Measurements from ENCODE around the gene CRYBG3. TPM values are rescaled to one million over a fixed set of nuclear protein-coding genes. Genes with fewer than 3 reads are reported as not detected.

CRYBG3 gene
- total RNA-seq, 1 experiment from 2014 or later = 5.9 TPM

- H3K4me1 Mint-ChIP-seq = 0 out of 4 replicates have a peak, but pooled peaks cover 0 to 3% of the 10 kb centered on the region in 2 experiments
Measured at GRCh38 chr3:97950360-97950759, 128.5 kb downstream of the CRYBG3 start.

More at GRCh38 chr3:97950360-97950759, 128.5 kb downstream of the CRYBG3 start:
- no peak overlapping the region for H2AK5ac ChIP-seq (ENCODE audit: insufficient read length, low read length)
- H2AFZ ChIP-seq (ENCODE audit: low read length) = no peak overlapping the region
- H4K20me1 ChIP-seq (ENCODE audit: control insufficient read depth, insufficient read depth, insufficient read length) = no peaks in the 10 kb centered on the region
- DNase-seq = no peak
- no peak overlapping the region for H4K8ac ChIP-seq (replicated peaks; ENCODE audit: insufficient read length, low read depth, low read length)
- no peaks in the 10 kb centered on the region for H3K9me3 ChIP-seq (ENCODE audit: control insufficient read depth, low read depth, low read length)
- Mint-ChIP-seq H3K36me3 (ENCODE audit: insufficient read depth in 1 of 3, low read depth in 3 of 3) (peaks cover 4 to 20% (median 7%) of the 10 kb centered on the region in 3 experiments; a peak in 6 of 7 replicates), H3K9me3 (no peaks in the 10 kb centered on the region), H3K27ac (no peak overlapping the region; a peak in 1 of 7 replicates), H3K4me3 (no peak overlapping the region), H3K27me3 (ENCODE audit: low read depth) (no peaks in the 10 kb centered on the region)
- H4K5ac ChIP-seq (ENCODE audit: insufficient read length, low read depth, low read length) = no peak overlapping the region
- no CpG with 5 or more reads among the region's 3 CpGs for WGBS (ENCODE audit: extremely low coverage, insufficient read length, low lambda C conversion rate)
- no peak overlapping the region for H3K4ac ChIP-seq (ENCODE audit: low read depth, low read length)
- no peak overlapping the region for H3K4me2 ChIP-seq (ENCODE audit: insufficient read depth, insufficient read length, low read length)
- no peak overlapping the region for H3K56ac ChIP-seq (ENCODE audit: insufficient read length, low read depth, low read length)
- no peak overlapping the region for H3T11ph ChIP-seq (ENCODE audit: low read length)
- H2BK20ac ChIP-seq (ENCODE audit: low read depth, low read length, poor library complexity, severe bottlenecking) = no peak overlapping the region
- H3K27me3 ChIP-seq (ENCODE audit: insufficient read depth, low read length) = no peaks in the 10 kb centered on the region
- H3K23ac ChIP-seq (ENCODE audit: insufficient read length, low read depth, low read length) = no peak overlapping the region
- no peak overlapping the region for H3K14ac ChIP-seq (ENCODE audit: insufficient read depth, low read length)
- H3K18ac ChIP-seq (ENCODE audit: insufficient read length, low read depth, low read length) = no peak overlapping the region
- H3K23me2 ChIP-seq (ENCODE audit: insufficient read length, low read depth, low read length, poor library complexity, severe bottlenecking) = no peaks in the 10 kb centered on the region
- no peak overlapping the region for H2BK12ac ChIP-seq (ENCODE audit: insufficient read length, low read depth, low read length)
- H3K27ac ChIP-seq (ENCODE audit: insufficient read length, low read depth, low read length) = no peak overlapping the region
- no peak overlapping the region for H4K91ac ChIP-seq (ENCODE audit: insufficient read length, low read depth, low read length)
- H3K79me2 ChIP-seq (ENCODE audit: insufficient read depth, low read length) = no peaks in the 10 kb centered on the region
- no peaks in the 10 kb centered on the region for H3K79me1 ChIP-seq (ENCODE audit: insufficient read depth, low read depth, low read length, poor library complexity, severe bottlenecking)
- no peak overlapping the region for H2BK5ac ChIP-seq (ENCODE audit: insufficient read length, low read length)
- TF ChIP-seq, protein P1, sequence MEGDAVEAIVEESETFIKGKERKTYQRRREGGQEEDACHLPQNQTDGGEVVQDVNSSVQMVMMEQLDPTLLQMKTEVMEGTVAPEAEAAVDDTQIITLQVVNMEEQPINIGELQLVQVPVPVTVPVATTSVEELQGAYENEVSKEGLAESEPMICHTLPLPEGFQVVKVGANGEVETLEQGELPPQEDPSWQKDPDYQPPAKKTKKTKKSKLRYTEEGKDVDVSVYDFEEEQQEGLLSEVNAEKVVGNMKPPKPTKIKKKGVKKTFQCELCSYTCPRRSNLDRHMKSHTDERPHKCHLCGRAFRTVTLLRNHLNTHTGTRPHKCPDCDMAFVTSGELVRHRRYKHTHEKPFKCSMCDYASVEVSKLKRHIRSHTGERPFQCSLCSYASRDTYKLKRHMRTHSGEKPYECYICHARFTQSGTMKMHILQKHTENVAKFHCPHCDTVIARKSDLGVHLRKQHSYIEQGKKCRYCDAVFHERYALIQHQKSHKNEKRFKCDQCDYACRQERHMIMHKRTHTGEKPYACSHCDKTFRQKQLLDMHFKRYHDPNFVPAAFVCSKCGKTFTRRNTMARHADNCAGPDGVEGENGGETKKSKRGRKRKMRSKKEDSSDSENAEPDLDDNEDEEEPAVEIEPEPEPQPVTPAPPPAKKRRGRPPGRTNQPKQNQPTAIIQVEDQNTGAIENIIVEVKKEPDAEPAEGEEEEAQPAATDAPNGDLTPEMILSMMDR (conservative IDR thresholded peaks at IDR 0.05) = no peak
- no peak overlapping the region for H2BK15ac ChIP-seq (ENCODE audit: low read depth, low read length)
- no peak overlapping the region for H2BK120ac ChIP-seq (ENCODE audit: low read depth, low read length, poor library complexity, severe bottlenecking)
- no peaks in the 10 kb centered on the region for H3K4me1 ChIP-seq (ENCODE audit: insufficient read depth, low read length)
- no peak overlapping the region for H3K9ac ChIP-seq (ENCODE audit: extremely low read depth, insufficient read length, low read length)

All from H9 (cell line).